Mesodermal cell (in vitro differentiated cells): ENCODE results near the gene NOCT.
"Not testable (repeated sequence)": the region's sequence is repeated elsewhere in the genome, so short reads cannot be mapped to it uniquely, and the experiment has no call there.

Experiments used
- H3K27ac ChIP-seq: 2 replicates; pipeline ENCODE4 v1.7.0; 2013; ENCODE audit warnings: mild to moderate bottlenecking, low read depth, low read length, moderate library complexity; ENCODE audit not compliant: severe bottlenecking
- H3K36me3 ChIP-seq: 2 replicates; pipeline ENCODE4 v1.7.1; 2013; ENCODE audit warnings: mild to moderate bottlenecking, low read length, moderate library complexity; ENCODE audit not compliant: control insufficient read depth, insufficient read depth
- H3K4me1 ChIP-seq: one replicate; pipeline ENCODE4 v1.7.1; 2013; ENCODE audit warnings: mild to moderate bottlenecking, low read length; ENCODE audit not compliant: insufficient read depth, control insufficient read depth, poor library complexity, severe bottlenecking
- H3K4me3 ChIP-seq: 2 replicates; pipeline ENCODE4 v1.7.0; 2013; ENCODE audit warnings: low read length, control low read depth, mild to moderate bottlenecking; ENCODE audit not compliant: insufficient read depth, poor library complexity, severe bottlenecking; ENCODE audit errors: extremely low read depth
- H3K9me3 ChIP-seq: 2 replicates; pipeline ENCODE4 v1.7.1; 2013; ENCODE audit warnings: mild to moderate bottlenecking, low read length, moderate library complexity; ENCODE audit not compliant: control insufficient read depth
- WGBS, 2 experiments: methylation state at CpG; one replicate each; pipeline ENCODE4 v1.1.5; 2013; ENCODE audit warnings: missing lambda C conversion rate in 2 of 2; ENCODE audit not compliant: insufficient coverage in 2 of 2; 5-methylcytosine and 5-hydroxymethylcytosine counted together

The NOCT gene

GRCh38 chr4:139048026-139048425 is 32.4 kb downstream of the NOCT start:
- WGBS, 2 experiments = 83 to 92% methylated on average over 1 to 2 of the region's 3 CpGs
- H3K9me3 ChIP-seq = no peaks in the 10 kb centered on the region
- no peak overlapping the region for H3K4me3 ChIP-seq
- peaks cover 76% of the 10 kb centered on the region for H3K36me3 ChIP-seq
- peaks cover 4% of the 10 kb centered on the region for H3K4me1 ChIP-seq
- H3K27ac ChIP-seq = no peak overlapping the region

GRCh38 chr4:139050446-139050845 is 34.9 kb downstream of the NOCT start:
- Histone ChIP-seq H3K4me1 (peaks cover 10% of the 10 kb centered on the region), H3K9me3 (no peaks in the 10 kb centered on the region), H3K36me3 (peaks cover 79% of the 10 kb centered on the region), H3K27ac (peak overlapping the region; percentile 62), H3K4me3 (no peak overlapping the region)
- WGBS, 2 experiments = 100% methylated on average over 1 of the region's 2 CpGs; no CpG with 5 or more reads in 1 of the 2 experiments

GRCh38 chr4:139053909-139054308 is 38.3 kb downstream of the NOCT start:
- no peaks in the 10 kb centered on the region for H3K9me3 ChIP-seq
- H3K36me3 ChIP-seq = peaks cover 62% of the 10 kb centered on the region
- H3K4me1 ChIP-seq = peaks cover 10% of the 10 kb centered on the region
- WGBS, 2 experiments = no CpG with 5 or more reads among the region's 1 CpG
- no peak overlapping the region for H3K27ac ChIP-seq
- no peak overlapping the region for H3K4me3 ChIP-seq

DNA sequence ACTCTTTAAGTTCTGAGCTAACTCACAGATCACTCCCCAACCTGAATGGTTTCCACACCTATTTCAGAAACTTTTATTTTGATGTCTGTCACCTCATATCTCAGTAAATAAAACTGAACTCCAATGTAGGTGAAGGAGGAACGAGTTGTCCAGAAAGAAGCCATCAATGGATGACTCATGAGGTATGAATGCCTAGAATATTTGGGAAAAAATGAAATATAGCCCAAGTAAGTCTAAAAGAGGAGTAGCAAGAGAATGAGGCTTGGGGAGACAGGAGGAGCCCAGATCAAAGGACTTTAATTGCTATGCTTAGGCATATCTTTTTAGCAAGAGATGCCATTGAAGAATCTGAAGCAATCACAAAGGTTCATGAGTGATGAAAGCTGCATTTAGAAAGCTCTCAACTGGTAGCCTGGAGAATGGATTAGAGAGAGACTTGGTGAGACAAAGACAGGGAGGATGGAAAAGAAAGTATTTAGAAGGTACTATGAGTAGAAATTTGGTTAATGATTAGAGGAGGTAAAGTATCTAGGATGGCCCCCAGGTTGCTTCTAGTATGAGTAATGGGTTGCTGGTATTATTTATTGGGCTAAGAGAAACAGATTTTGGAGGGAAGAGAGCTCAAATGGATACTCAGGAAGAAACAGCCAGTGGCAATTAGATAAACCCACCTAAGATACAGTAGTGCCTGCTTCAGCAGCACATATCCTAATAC is 39.4 kb downstream of the NOCT start:
- Histone ChIP-seq H3K9me3 (no peaks in the 10 kb centered on the region), H3K27ac (no peak overlapping the region), H3K4me1 (peaks cover 10% of the 10 kb centered on the region), H3K4me3 (no peak overlapping the region), H3K36me3 (peaks cover 64% of the 10 kb centered on the region)
- 83 to 100% methylated on average over 1 of the region's 1 CpG for WGBS, 2 experiments

DNA sequence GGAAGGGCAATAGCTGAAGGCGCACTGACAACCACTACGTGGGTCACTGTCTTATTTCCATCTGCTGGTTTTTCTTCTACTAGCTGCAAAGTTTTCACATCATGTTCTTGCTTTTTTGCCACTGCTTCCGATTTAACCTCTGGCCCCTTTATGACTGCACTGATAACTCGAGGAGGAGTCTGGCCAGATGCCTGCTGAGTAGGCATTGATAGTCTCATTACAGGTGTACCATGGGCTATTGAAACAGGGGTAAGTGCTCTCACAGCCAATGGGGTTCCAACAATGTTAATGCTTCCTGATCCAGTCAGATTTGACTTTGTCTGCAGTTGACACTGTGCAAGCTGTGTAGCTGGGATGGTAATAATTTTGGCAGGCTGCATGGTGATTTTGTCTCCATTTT is 43.4 kb downstream of the NOCT start:
- H3K9me3 ChIP-seq, H3K4me1 ChIP-seq, H3K27ac ChIP-seq, H3K4me3 ChIP-seq: not testable (repeated sequence)
- 95 to 100% methylated on average over 4 of the region's 4 CpGs for WGBS, 2 experiments
- H3K36me3 ChIP-seq = peaks cover 70% of the 10 kb centered on the region

DNA sequence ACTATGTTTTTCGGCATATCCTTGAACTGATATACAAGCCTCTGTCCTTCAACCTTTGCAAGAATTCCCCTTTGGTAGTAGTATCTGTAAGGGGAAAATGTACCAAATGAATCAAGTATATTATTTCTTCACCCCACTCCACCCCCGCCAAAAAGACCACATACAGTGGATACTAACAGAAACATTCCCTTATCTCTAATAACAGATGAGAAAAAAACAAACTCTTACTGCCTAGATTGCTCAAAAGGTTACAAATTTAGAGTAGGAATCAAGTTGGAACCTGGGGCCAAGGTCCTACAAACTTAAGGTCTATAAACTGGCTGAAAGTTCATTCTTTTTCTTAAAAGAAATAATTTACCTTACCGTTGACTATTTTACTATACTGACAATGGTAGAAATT is 45.0 kb downstream of the NOCT start:
- H3K36me3 ChIP-seq = peaks cover 71% of the 10 kb centered on the region
- H3K27ac ChIP-seq = no peak overlapping the region
- H3K4me1 ChIP-seq = no peaks in the 10 kb centered on the region
- no CpG with 5 or more reads among the region's 3 CpGs for WGBS, 2 experiments
- H3K4me3 ChIP-seq = no peak overlapping the region
- no peaks in the 10 kb centered on the region for H3K9me3 ChIP-seq

DNA sequence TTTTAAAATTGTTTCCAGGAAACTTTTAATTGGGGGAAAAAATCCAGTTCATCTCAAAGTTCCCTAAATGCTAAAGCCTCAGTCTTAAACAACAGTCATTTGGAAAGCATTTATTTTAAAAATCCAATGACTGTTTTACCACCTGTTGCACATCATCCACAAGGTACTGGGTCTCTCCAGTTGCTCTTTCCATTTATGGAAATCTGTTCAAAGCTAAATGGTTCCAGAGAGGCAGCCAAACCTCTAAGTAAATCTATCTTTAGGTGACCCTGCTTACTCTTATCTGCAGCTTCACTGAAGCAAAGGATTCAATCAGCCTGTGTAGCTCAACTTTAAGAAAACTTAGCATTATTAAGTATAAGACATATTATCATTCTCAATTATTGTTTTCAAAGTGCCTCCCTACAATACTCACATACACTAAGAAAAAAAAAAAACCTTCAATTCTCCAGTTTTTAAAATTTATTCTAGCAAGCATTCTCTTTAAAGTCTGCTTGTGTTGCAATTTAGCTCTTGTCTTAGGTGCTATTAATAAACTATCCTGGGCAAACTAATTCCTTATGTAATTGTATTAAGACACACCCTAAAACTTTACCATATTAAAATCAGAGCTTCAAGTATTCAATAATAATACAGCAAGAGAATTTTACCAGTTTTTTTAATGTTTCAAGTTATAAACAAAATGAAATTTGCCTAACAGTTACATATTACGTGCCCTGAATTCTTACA is 60.6 kb downstream of the NOCT start:
- H3K36me3 ChIP-seq = peaks cover 17% of the 10 kb centered on the region
- no peaks in the 10 kb centered on the region for H3K4me1 ChIP-seq
- H3K27ac ChIP-seq = no peak overlapping the region
- H3K9me3 ChIP-seq = no peaks in the 10 kb centered on the region
- H3K4me3 ChIP-seq = no peak overlapping the region
- no CpG with 5 or more reads among the region's 1 CpG for WGBS, 2 experiments

GRCh38 chr4:139077567-139078355 is 62.2 kb downstream of the NOCT start:
- Histone ChIP-seq H3K36me3 (peaks cover 9% of the 10 kb centered on the region), H3K4me3 (no peak overlapping the region), H3K27ac (no peak overlapping the region), H3K4me1 (no peaks in the 10 kb centered on the region), H3K9me3 (no peaks in the 10 kb centered on the region)
- WGBS, 2 experiments = no CpG with 5 or more reads among the region's 1 CpG

- Histone ChIP-seq H3K27ac (no peak overlapping the region), H3K4me1 (no peaks in the 10 kb centered on the region), H3K36me3 (peaks cover 6% of the 10 kb centered on the region), H3K9me3 (no peaks in the 10 kb centered on the region), H3K4me3 (no peak overlapping the region)
- 92 to 95% methylated on average over 2 to 4 of the region's 4 CpGs for WGBS, 2 experiments
These were observed 63.3 kb downstream of the NOCT start for GRCh38 chr4:139078926-139079325.

- H3K4me1 ChIP-seq = no peaks in the 10 kb centered on the region
- peak overlapping the region; percentile 83 for H3K4me3 ChIP-seq
- peak overlapping the region; percentile 90 for H3K27ac ChIP-seq
- no peaks in the 10 kb centered on the region for H3K36me3 ChIP-seq
- 0% methylated on average over 18 to 19 of the region's 38 CpGs for WGBS, 2 experiments
- H3K9me3 ChIP-seq = no peaks in the 10 kb centered on the region
These were observed 67.4 kb downstream of the NOCT start for GRCh38 chr4:139082750-139083606.
